Body of pancreas (tissue), 4 donors: ENCODE measurements around the gene NAGK.
"Not testable (repeated sequence)": the region's sequence is repeated elsewhere in the genome, so short reads cannot be mapped to it uniquely, and the experiment has no call there.

Experiments used
- CTCF ChIP-seq, 7 experiments: fragments of 450-650 bp in 4 of 7; fragments of 200-600 bp in 3 of 7; sonication (generic) in 3 of 7; IDR thresholded peaks; one replicate each; pipeline ENCODE4 v1.5.1; 2016 to 2019; ENCODE audit warnings: antibody characterized with exemption in 7 of 7
- POLR2A ChIP-seq, 3 donors: fragments of 450-650 bp; IDR thresholded peaks; one replicate each; pipeline ENCODE4 v1.6.1; 2016; ENCODE audit warnings: antibody characterized with exemption in 3 of 3, mild to moderate bottlenecking in 2 of 3

GRCh38 chr2:71019989-71020388, 48.5 kb upstream of the NAGK start:
- TF ChIP-seq CTCF, POLR2A (IDR thresholded peaks at IDR 0.05): not testable (repeated sequence)
